OCI-LY7 (cell line): Measurements from ENCODE around the gene GPD2.

Source experiments
- EZH2phosphoT487 ChIP-seq: fragments of 200-600 bp; sonication (generic); IDR thresholded peaks from 2 replicates; pipeline ENCODE4 v1.6.1; 2018; ENCODE audit warnings: low read depth, borderline replicate concordance, mild to moderate bottlenecking, mixed run types, antibody characterized with exemption, low read length, moderate library complexity, mixed read lengths
- TF ChIP-seq, protein P1 (sequence below): fragments of 200-600 bp; sonication (generic); conservative IDR thresholded peaks from 2 replicates; pipeline ENCODE4 v1.5.1; 2014; ENCODE audit warnings: mild to moderate bottlenecking, antibody characterized with exemption, low read length, moderate library complexity, mixed read lengths

DNA sequence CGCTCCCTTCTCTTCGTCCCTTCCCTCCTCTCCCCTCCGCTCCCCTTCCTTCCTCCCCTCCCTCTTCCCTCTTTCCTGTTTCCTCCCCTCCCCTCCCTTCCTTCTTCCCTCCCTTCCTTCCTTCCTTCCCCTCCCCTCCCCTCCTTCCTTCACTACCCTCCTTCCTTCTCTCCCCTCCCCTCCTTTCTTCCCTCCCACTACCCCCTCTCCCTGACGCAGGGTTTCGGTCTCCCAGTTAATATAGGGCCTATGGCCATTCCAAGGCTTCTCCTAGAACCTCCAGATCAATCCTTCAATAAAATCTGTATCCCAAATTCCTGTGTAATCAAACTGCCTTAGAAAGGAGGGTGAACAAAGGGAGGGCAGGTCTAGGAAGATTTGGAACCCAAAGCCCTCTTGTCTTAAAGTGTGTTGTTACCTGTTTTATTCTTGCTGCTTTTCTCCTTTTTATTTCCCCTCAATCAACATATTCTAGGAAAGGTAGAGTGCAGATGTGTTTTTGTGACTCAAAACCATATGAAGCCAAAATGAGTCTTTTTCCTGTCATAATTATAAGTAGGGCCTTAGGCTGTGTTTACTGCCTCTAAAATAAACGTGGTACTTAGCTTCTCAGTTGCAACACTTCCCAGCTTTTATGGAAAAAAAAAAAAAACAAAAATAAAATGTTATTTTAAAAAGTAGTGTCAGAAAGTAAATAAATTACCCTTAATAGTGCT is 53.7 kb downstream of the GPD2 start:
- TF ChIP-seq, protein P1, sequence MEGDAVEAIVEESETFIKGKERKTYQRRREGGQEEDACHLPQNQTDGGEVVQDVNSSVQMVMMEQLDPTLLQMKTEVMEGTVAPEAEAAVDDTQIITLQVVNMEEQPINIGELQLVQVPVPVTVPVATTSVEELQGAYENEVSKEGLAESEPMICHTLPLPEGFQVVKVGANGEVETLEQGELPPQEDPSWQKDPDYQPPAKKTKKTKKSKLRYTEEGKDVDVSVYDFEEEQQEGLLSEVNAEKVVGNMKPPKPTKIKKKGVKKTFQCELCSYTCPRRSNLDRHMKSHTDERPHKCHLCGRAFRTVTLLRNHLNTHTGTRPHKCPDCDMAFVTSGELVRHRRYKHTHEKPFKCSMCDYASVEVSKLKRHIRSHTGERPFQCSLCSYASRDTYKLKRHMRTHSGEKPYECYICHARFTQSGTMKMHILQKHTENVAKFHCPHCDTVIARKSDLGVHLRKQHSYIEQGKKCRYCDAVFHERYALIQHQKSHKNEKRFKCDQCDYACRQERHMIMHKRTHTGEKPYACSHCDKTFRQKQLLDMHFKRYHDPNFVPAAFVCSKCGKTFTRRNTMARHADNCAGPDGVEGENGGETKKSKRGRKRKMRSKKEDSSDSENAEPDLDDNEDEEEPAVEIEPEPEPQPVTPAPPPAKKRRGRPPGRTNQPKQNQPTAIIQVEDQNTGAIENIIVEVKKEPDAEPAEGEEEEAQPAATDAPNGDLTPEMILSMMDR: no peak
- TF ChIP-seq EZH2phosphoT487: no peak
